Measurements from ENCODE around the gene PDE6A. TPM values are rescaled to one million over a fixed set of nuclear protein-coding genes. Genes with fewer than 3 reads are reported as not detected.
A peak's percentile ranks its signal among the peaks of the same experiment; 100 is the strongest.

Gene PDE6A
- polyA plus RNA-seq, 3 donors = 0.01 TPM; not detected in 2

DNA sequence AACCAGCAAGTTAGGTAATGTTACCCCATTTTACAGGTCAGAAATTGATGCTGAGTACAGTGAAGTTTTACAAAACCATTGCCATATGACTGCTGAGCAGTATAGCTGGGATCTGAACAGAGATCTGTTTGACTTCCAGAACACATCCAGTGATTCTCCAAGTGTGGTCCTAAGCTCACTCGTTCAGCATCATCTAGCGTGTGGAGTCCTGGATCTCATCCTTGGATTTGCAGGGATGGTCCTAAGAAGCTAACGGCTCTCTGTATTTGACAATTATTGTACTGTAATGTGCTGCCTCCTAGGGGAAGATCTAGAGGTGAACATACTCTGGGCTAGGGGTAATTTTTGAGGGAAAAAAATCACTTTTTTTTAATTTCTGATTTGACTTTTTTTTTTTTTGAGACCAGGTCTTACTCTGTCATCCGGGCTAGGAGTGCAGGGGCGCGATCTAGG lies 17.4 kb upstream of the PDE6A start:
- H3K4me2 ChIP-seq (replicated peaks; ENCODE audit: extremely low read depth, low read length, poor library complexity, severe bottlenecking) = no peak overlapping the region
- intact Hi-C loops (cut with micrococcal nuclease) = loop anchor here in 1 of 2 donors (2.0 to 5.0 kb wide), 2 partner anchors 21 to 40 kb away; partner anchors contain the start of genes HMGXB3 and TIGD6
- peak overlapping the region in 1 of 2 donors; percentile 9 for H3K4me3 Mint-ChIP-seq

DNA sequence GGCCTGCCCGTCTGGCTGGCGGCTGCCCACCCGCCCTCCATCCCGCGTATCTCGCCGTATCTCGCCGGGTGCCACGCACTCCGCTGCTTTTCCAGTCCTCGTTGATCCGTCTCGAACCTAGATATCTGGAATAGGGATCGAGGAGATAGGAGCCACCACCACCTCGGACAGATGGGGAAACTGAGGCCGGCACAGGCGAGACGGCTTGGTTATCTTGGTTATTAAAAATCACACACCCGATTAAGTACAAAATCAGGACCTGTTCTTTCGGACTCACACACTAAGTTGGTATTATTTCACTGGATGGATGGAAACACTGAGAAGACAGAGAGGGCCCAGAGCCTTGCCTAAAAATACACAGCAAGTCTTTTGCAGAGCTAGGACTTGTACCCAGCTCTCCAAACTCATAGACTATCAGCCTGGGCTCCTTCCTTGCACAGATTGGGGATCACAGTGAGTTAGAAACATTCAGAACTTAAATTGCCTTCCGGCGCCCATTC lies 16.6 kb upstream of the PDE6A start:
- H3K36me3 ChIP-seq (replicated peaks in 1 of 2; ENCODE audit: control insufficient read depth in 1 of 2, insufficient read depth in 2 of 2, low read length in 2 of 2) = no peaks in the 10 kb centered on the region
- Mint-ChIP-seq H3K9me3 (peaks cover 0 to 2% (median 0%) of the 10 kb centered on the region in 7 donors), H3K36me3 (peaks cover 2 to 3% of the 10 kb centered on the region in 2 donors), H3K4me1 (peaks cover 31% of the 10 kb centered on the region), H3K27me3 (ENCODE audit: low read depth in 3 of 3) (peaks cover 0 to 1% (median 0%) of the 10 kb centered on the region in 3 donors), H3K4me3 (peak overlapping the region; percentile 88 to 89), H3K27ac (peak overlapping the region in 6 of 7 donors; percentile 4 to 96 (median 76))
- peak overlapping the region; percentile 78 for H3K9ac ChIP-seq (ENCODE audit: insufficient read depth, low read length, poor library complexity, severe bottlenecking)
- WGBS (ENCODE audit: insufficient coverage) = 3% methylated on average over 7 of the region's 23 CpGs
- H3K27me3 ChIP-seq (ENCODE audit: control insufficient read depth in 2 of 2, insufficient read depth in 2 of 2, low read length in 2 of 2) = no peaks in the 10 kb centered on the region
- H4K20me1 ChIP-seq (ENCODE audit: insufficient read depth, low read length) = no peaks in the 10 kb centered on the region
- intact Hi-C loops (cut with micrococcal nuclease) = loop anchor here in 1 of 2 donors (2.0 to 5.0 kb wide), 2 partner anchors 20 to 41 kb away; partner anchors contain the start of genes HMGXB3 and TIGD6
- peaks cover 18 to 29% of the 10 kb centered on the region in 2 donors for H3K4me1 ChIP-seq (ENCODE audit: control insufficient read depth in 1 of 2, insufficient read depth in 2 of 2, low read length in 2 of 2)
- TF ChIP-seq, protein P1, sequence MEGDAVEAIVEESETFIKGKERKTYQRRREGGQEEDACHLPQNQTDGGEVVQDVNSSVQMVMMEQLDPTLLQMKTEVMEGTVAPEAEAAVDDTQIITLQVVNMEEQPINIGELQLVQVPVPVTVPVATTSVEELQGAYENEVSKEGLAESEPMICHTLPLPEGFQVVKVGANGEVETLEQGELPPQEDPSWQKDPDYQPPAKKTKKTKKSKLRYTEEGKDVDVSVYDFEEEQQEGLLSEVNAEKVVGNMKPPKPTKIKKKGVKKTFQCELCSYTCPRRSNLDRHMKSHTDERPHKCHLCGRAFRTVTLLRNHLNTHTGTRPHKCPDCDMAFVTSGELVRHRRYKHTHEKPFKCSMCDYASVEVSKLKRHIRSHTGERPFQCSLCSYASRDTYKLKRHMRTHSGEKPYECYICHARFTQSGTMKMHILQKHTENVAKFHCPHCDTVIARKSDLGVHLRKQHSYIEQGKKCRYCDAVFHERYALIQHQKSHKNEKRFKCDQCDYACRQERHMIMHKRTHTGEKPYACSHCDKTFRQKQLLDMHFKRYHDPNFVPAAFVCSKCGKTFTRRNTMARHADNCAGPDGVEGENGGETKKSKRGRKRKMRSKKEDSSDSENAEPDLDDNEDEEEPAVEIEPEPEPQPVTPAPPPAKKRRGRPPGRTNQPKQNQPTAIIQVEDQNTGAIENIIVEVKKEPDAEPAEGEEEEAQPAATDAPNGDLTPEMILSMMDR (IDR thresholded peaks at IDR 0.05) = no peak
- peaks cover 33% of the 10 kb centered on the region for H3K79me2 ChIP-seq (ENCODE audit: insufficient read depth, low read length)
- peak overlapping the region in 1 of 2 donors; percentile 93 for H3K27ac ChIP-seq (ENCODE audit: low read depth in 1 of 2, low read length in 2 of 2)
- H2AFZ ChIP-seq (ENCODE audit: insufficient read depth, low read depth, low read length, poor library complexity, severe bottlenecking) = peak overlapping the region; percentile 96
- no peaks in the 10 kb centered on the region for H3K9me3 ChIP-seq (replicated peaks in 1 of 2; ENCODE audit: control insufficient read depth in 1 of 2, insufficient read depth in 1 of 2, low read length in 2 of 2)
- peak overlapping the region; percentile 87 for H3K4me2 ChIP-seq (replicated peaks; ENCODE audit: extremely low read depth, low read length, poor library complexity, severe bottlenecking)
- no peak for DNase-seq
- H3K4me3 ChIP-seq (replicated peaks in 1 of 3; ENCODE audit: low read depth in 2 of 3, low read length in 3 of 3) = peak overlapping the region; percentile 57 to 77 (median 77)

More for the DNA sequence above, 17.4 kb upstream of the PDE6A start:
- peaks cover 41% of the 10 kb centered on the region for H3K79me2 ChIP-seq (ENCODE audit: insufficient read depth, low read length)
- Mint-ChIP-seq H3K27me3 (ENCODE audit: low read depth in 3 of 3) (no peaks in the 10 kb centered on the region), H3K4me1 (peaks cover 26% of the 10 kb centered on the region), H3K36me3 (peaks cover 2 to 3% of the 10 kb centered on the region in 2 donors), H3K9me3 (no peaks in the 10 kb centered on the region), H3K27ac (no peak overlapping the region)
- no peak overlapping the region for H3K4me3 ChIP-seq (replicated peaks in 1 of 3; ENCODE audit: low read depth in 2 of 3, low read length in 3 of 3)
- peaks cover 18 to 29% of the 10 kb centered on the region in 2 donors for H3K4me1 ChIP-seq (ENCODE audit: control insufficient read depth in 1 of 2, insufficient read depth in 2 of 2, low read length in 2 of 2)
- H3K36me3 ChIP-seq (replicated peaks in 1 of 2; ENCODE audit: control insufficient read depth in 1 of 2, insufficient read depth in 2 of 2, low read length in 2 of 2) = no peaks in the 10 kb centered on the region
- WGBS (ENCODE audit: insufficient coverage) = 84% methylated on average over 2 of the region's 6 CpGs
- TF ChIP-seq, protein P1 (IDR thresholded peaks at IDR 0.05) = peak; percentile 53
- H3K9me3 ChIP-seq (replicated peaks in 1 of 2; ENCODE audit: control insufficient read depth in 1 of 2, insufficient read depth in 1 of 2, low read length in 2 of 2) = no peaks in the 10 kb centered on the region
- no peaks in the 10 kb centered on the region for H4K20me1 ChIP-seq (ENCODE audit: insufficient read depth, low read length)
- no peaks in the 10 kb centered on the region for H3K27me3 ChIP-seq (ENCODE audit: control insufficient read depth in 2 of 2, insufficient read depth in 2 of 2, low read length in 2 of 2)
- no peak overlapping the region for H3K9ac ChIP-seq (ENCODE audit: insufficient read depth, low read length, poor library complexity, severe bottlenecking)
- H3K27ac ChIP-seq (ENCODE audit: low read depth in 1 of 2, low read length in 2 of 2) = no peak overlapping the region
- peak in 1 of 3 donors; percentile 11 for DNase-seq
- H2AFZ ChIP-seq (ENCODE audit: insufficient read depth, low read depth, low read length, poor library complexity, severe bottlenecking) = no peak overlapping the region

Measured in CD14-positive monocyte (primary cell).